Endometrial microvascular endothelial cells (primary cell): ENCODE data around the gene TRAPPC4. TPM values are rescaled to one million over a fixed set of nuclear protein-coding genes. Genes with fewer than 3 reads are reported as not detected.
"Not testable (repeated sequence)": the region's sequence is repeated elsewhere in the genome, so short reads cannot be mapped to it uniquely, and the experiment has no call there.

Experiments
- in situ Hi-C: cut with HindIII; loops from 2 replicates; pipeline ENCODE4 v1.10.0; 2017; ENCODE audit warnings: low sequenced_read_pairs, low pct_unique_long_range_greater_than_20kb; ENCODE audit errors: inconsistent ontology term
- total RNA-seq: library from RNA; depleted of rRNA; stranded (reverse); fragments of >200 nt; gene quantifications from one replicate; pipeline ENCODE4 v1.2.3, GENCODE V29; 2015; ENCODE audit errors: inconsistent ontology term

TRAPPC4 gene
- total RNA-seq, 1 donor from 2014 or later = 82.7 TPM

DNA sequence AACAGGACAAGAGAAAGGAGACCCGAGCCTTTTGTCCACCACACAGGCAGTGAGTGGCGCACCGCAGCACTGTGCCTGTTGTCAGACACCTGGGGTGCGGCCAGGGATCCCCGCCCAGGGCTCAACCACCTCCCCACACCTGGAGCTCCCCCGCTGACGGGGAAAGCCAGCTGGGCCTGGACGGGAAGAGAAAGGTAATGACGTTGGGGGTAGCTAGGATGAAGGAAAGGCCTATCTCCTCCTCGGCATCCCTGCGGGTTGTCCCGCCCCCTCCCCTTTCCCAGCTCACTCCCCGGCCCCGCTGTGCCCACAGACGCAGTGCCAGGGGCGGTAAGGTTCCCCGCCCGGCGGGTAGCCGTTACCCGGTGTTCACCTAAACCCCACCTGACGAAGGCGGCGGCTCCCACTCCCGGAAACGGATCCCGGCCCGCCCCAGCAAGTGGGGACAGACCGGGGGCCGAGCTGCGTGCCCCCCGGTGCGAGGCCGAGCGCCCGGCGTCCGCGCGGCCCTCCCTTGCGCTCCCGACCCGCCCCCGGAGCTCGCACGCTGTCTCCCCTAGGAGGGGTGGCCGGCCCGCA is 37.9 kb downstream of the TRAPPC4 start:
- in situ Hi-C loops = no loop called here

DNA sequence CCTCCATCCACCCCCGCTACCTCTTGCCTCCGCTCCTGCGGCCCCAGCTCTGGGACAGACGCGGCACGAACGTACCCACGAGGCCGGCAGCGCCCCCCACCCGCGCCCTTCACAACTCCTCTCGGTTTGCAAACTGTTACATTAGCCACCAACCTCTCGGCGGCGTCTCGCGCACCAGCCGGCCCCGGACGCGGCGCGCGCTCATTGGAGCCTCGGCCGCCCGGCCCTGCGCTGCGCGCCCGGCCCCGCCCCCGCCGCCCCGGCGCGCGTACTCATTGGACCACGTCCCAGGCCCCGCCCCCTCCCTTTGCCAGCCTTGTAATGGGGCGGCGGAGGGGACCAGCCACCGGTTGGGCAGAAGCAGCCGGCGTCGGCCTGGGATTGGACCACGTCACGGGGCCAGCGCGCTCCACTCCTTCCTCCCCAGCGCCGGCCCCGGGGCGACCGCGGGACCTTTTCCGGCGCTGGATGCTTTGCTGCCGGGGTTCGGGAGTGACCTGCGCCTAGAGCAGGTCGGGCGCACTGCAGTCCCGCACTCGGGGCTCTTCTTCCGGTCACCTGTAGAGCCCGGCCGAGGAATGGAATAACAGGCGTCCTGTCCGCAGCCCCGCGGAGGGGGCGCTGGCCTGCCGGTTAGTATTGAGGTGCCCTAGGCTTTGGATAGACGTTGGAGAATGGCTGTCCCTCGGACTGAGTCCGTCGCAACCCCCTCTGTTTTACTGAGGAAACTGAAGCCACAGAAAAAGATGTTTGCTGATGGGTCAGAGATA is 38.6 kb downstream of the TRAPPC4 start, which contains the start of gene HYOU1:
Gene HYOU1 (minus strand): TSS at position 206 of the 770 bp plus-strand sequence. CDS start 1,045 bp downstream, outside the sequence.
- in situ Hi-C loops = no loop called here

DNA sequence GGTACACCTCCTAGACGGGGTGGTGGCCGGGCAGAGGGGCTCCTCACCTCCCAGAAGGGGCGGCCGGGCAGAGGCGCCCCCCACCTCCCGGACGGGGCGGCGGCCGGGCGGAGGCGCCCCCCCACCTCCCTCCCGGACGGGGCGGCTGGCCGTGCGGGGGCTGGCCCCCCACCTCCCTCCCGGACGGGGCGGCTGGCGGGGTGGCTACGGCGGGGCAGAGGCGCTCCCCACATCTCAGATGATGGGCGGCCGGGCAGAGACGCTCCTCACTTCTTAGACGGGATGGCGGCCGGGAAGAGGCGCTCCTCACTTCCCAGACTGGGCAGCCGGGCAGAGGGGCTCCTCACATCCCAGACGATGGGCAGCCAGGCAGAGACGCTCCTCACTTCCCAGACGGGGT is 40.6 kb downstream of the TRAPPC4 start:
- in situ Hi-C loops = not testable (repeated sequence)

DNA sequence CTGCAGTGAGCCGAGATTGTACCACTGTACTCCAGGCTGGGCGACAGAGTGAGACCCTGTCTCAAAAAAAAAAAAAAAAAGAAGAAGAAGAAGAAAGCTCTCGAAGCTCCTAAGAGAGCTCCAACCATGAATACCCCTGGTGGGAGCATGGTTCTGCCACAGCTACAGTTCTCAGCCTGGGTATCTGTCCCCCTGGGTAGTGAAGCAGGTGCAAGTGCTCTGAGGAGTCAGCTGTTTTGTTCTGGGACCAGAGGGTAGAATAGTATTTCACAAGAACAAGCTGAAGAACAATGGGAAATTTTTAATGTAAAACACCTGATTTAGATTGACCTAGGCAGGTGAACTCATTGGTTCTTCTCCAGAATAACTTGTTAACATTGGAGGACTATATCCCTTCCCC is 42.7 kb downstream of the TRAPPC4 start:
- in situ Hi-C loops = no loop called here

DNA sequence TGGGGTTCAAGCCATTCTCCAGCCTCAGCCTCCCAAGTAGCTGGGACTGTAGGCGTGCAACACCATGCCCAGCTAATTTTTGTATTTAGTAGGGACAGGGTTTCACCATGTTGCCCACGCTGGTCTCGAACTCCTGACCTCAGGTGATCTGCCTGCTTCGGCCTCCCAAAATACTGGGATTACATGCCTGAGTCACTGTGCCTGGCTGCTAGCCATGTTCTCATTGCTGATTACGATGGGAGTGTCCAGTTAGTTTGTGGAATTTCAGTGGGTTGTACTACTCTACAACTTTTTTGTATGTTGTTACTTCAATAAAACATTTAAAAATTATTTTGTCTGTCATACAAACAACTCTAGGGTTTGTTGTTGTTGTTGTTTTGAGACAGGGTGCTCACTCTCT is 44.2 kb downstream of the TRAPPC4 start:
- in situ Hi-C loops = no loop called here

DNA sequence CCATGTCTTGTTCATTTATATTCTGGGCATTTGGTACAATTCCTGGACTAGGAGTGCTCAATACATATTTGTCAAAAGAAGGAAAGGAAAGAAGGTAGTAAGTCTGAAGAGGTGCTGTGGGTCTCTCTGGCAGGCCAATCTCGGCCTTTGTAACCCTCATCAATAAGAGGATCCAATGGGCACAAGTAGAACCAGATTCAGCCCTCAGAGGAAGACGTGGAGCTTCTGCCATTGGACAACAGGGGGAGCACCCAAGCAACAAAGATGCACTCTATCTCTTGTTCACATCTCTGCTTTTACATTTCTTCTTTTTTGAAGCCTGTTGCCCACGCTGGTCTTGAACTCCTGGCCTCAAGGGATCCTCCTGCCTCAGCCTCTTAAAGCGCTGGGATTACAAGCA is 46.8 kb downstream of the TRAPPC4 start:
- in situ Hi-C loops = no loop called here

DNA sequence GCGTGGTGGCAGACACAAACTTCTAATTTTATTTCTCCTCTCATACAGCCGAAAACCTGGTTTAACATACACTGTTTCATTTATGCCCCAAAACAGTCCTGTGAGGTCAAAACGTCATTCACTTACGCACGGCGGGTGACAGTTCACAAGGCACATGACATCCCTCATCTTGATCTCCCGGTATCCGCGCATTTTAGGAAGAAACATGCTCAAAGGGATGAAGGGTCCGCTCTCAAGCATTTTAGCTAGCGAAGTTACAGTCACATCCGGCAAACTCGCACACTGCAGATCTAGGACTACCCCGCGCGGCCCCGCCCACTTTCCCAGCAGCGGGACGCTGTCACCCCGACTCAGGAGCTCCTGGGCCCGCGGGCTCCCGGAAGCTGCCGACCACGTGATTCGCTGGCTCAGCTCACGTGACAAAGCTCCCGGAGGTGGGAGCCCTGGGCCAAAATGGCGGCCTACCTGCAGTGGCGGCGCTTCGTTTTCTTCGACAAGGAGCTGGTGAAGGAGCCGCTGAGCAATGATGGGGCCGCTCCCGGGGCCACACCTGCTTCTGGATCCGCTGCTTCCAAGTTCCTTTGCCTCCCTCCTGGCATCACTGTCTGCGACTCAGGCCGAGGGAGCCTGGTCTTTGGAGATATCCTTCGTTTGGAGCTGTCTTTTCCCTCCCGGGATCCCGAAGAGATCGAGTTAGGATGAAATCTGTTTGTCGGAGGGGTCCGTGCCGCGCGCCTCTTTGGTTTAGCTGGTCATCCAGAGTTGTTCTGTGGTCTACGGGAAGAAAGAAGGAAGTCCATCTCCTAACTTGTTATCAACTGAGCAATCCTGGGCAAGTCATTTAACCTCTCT is 49.0 kb downstream of the TRAPPC4 start, which contains the start of gene VPS11:
Gene VPS11 (plus strand): TSS at position 448 of the 852 bp plus-strand sequence. CDS start 6 bp downstream, at position 454.
- in situ Hi-C loops = no loop called here

Other genes starting within 250 kb of the TRAPPC4 start
- 104 TPM for gene DDX6, start 227.6 kb upstream of the TRAPPC4 start, total RNA-seq
- gene CXCR5, start 134.9 kb upstream of the TRAPPC4 start, total RNA-seq = not detected
- 10.9 TPM for gene BCL9L, start 92.8 kb upstream of the TRAPPC4 start, total RNA-seq
- gene UPK2, start 62.5 kb upstream of the TRAPPC4 start, total RNA-seq = not detected
- gene FOXR1, start 47.0 kb upstream of the TRAPPC4 start, total RNA-seq = not detected
- gene CENATAC, start 20.6 kb upstream of the TRAPPC4 start, total RNA-seq = 6.6 TPM
- gene RPS25, start 423 bp upstream of the TRAPPC4 start, total RNA-seq = 1,064 TPM
- gene SLC37A4, start 12.1 kb downstream of the TRAPPC4 start, total RNA-seq = 22.6 TPM
- gene HYOU1, start 38.4 kb downstream of the TRAPPC4 start, total RNA-seq = 138 TPM
- gene VPS11, start 49.1 kb downstream of the TRAPPC4 start, total RNA-seq = 23.9 TPM
- 8.2 TPM for gene HMBS, start 66.1 kb downstream of the TRAPPC4 start, total RNA-seq
- 35.8 TPM for gene DPAGT1, start 83.1 kb downstream of the TRAPPC4 start, total RNA-seq
- gene C2CD2L, start 88.6 kb downstream of the TRAPPC4 start, total RNA-seq = 6.2 TPM
- 11.4 TPM for gene HINFP, start 102.8 kb downstream of the TRAPPC4 start, total RNA-seq
- not detected for gene ABCG4, start 130.3 kb downstream of the TRAPPC4 start, total RNA-seq
- gene NLRX1, start 150.0 kb downstream of the TRAPPC4 start, total RNA-seq = 16.7 TPM
- not detected for gene NHERF4, start 166.7 kb downstream of the TRAPPC4 start, total RNA-seq
- 20.4 TPM for gene CBL, start 187.6 kb downstream of the TRAPPC4 start, total RNA-seq